ENCODE measurements around the gene DNTT.

Gene DNTT

GRCh38 chr10:96304230-96304629 is at the start of gene DNTT:
TSS of gene DNTT (plus strand) at chr10:96304434. CDS start at chr10:96304498, 64 bp downstream.
- no peak for DNase-seq
- no peak for TF ChIP-seq POLR2A (IDR thresholded peaks at IDR 0.05; ENCODE audit: low read length)
- no peak for TF ChIP-seq GATA1 (IDR thresholded peaks at IDR 0.05; ENCODE audit: low read depth, low read length)

- no peak for DNase-seq
- TF ChIP-seq POLR2A (IDR thresholded peaks at IDR 0.05; ENCODE audit: low read length) (no peak), GATA1 (IDR thresholded peaks at IDR 0.05; ENCODE audit: low read depth, low read length) (no peak)
These were observed 49.3 kb upstream of the DNTT start for GRCh38 chr10:96254976-96255375.

DNA sequence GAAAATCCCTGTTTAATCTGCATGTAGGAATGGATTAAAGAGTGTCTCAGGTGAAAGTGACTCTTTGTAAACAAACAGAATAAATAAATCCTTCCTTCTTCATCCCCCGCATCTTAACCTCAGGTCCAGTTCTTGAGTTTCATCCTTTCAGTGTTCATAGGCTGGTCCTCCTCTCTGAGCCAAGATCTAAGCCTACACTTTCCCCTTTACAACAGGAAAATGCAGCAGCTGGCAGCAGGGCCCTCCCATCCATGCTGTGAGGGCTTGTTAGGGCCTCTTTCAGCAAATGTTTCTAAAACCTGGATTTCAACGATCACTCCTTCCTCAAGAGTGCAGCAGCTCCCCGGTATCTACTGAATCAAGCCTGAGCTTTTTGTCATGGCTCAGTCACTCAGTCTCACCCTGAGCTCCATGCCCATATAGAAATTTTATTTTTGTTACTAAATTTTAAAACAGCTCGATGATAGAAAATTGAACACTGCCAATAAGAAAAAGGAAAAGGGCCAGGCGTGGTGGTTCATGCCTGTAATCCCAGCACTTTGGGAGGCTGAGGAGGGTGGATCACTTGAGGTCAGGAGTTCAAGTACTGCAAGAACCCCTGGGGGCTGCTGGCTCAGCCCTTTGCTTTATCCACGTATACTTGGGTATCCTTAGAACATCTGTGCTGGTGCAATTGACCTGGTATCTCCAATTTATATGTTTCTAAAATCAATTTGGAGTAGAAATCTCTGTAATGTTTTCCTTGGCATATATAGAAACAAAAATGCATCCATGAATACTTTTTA is 48.5 kb upstream of the DNTT start:
- no peak for DNase-seq
- TF ChIP-seq POLR2A (IDR thresholded peaks at IDR 0.05; ENCODE audit: low read length) (no peak), GATA1 (IDR thresholded peaks at IDR 0.05; ENCODE audit: low read depth, low read length) (no peak)

DNA sequence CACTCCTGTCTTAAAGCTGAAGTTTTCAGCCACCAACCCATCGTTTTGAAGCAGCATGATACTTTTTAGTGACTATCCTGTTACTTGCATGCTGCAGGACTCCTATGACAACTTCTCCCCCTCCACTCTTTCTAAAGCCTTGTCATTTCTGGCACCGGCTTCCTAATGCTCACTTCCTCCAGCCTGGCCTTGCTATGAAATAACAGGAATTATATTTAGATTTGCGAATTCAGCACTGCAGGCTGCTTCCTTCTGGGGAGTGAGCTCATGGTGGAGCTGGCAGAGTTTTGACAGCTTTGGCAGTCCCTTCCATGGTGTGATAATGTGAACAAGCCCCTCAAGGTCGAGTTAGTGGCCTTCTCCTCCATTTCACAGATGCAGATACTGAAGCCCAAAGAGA is 46.3 kb upstream of the DNTT start:
- TF ChIP-seq GATA1 (IDR thresholded peaks at IDR 0.05; ENCODE audit: low read depth, low read length), result no peak
- no peak for TF ChIP-seq POLR2A (IDR thresholded peaks at IDR 0.05; ENCODE audit: low read length)
- DNase-seq, result no peak

DNA sequence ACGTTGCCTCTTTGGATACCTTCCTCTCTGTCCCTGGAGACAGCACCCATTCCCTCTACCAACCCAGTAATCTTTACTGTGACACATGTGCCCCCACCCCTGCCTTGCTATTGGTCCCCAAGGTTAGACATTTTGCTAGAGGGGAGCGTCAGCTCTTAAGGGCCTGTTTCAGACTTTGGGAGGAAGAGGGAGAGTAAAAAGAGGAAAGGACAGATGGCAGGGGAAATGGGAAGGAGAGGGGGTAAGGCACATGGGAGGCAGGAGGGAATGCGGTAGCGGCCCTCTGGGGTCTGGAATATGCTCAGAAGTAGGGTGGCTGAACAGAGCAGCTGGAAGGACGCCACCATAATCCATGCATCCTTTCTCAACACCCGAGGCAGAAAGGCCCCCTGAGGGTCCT is 45.1 kb upstream of the DNTT start:
- no peak for DNase-seq
- TF ChIP-seq GATA1 (IDR thresholded peaks at IDR 0.05; ENCODE audit: low read depth, low read length) (no peak), POLR2A (IDR thresholded peaks at IDR 0.05; ENCODE audit: low read length) (no peak)

DNA sequence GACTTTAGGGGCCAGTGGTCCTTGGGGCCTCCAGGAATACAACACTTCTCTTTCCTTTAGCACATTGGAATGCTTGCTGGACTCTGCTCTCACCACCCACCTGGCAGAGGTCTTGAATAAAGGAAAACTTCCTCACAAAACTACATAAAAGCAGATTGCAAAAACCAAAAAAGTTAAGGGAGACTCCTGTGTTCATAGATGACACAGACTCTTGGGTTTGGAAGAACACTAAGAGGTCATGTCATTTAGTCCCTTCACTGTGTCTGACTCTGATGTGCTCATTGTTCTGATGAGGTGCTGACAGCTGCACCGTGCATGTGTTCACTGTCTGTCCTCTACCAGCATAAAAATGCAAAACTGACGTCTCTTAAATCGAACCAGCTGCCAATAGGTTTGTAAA is 44.2 kb upstream of the DNTT start:
- DNase-seq, result no peak
- TF ChIP-seq POLR2A (IDR thresholded peaks at IDR 0.05; ENCODE audit: low read length) (no peak), GATA1 (IDR thresholded peaks at IDR 0.05; ENCODE audit: low read depth, low read length) (no peak)

DNA sequence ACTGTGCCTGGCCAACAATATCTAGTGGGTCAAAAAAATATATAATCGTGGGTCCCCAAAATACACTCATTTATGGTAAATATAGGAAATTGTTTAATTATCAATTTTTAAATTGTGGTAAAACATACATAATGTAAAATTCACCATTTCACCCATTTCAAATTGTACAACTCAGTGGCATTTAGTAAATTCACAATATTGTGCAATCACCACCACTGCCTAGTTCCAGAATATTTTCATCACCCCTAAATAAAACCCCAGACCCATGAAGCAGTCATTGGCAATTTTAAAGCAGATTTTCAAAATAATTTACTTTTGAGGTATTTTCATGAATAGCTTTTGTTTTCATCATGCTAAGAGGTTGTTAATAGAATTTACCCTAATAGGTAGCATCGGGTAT is 43.1 kb upstream of the DNTT start:
- TF ChIP-seq GATA1 (IDR thresholded peaks at IDR 0.05; ENCODE audit: low read depth, low read length), result no peak
- no peak for TF ChIP-seq POLR2A (IDR thresholded peaks at IDR 0.05; ENCODE audit: low read length)
- no peak for DNase-seq

DNA sequence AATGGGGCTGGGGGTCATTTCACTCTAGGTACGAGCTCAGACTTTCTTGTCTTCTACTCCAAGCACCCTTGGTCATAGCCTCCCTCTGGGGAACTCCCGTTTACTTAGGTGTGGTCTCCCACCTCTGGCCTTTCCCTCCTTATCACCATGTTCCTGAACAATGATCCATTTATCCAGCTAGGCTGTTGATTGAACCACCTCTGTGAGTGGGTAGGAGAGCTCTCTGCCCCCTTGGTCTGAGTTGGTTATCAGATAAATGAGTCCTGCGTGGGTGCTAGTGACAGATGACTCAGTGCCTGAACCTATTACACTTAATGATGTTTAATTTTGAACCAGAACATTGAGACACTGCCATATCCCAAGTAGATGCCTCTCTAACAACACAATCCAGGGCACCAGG is 42.3 kb upstream of the DNTT start:
- no peak for TF ChIP-seq POLR2A (IDR thresholded peaks at IDR 0.05; ENCODE audit: low read length)
- no peak for TF ChIP-seq GATA1 (IDR thresholded peaks at IDR 0.05; ENCODE audit: low read depth, low read length)
- DNase-seq, result no peak

- TF ChIP-seq POLR2A (IDR thresholded peaks at IDR 0.05; ENCODE audit: low read length) (no peak), GATA1 (IDR thresholded peaks at IDR 0.05; ENCODE audit: low read depth, low read length) (no peak)
- no peak for DNase-seq
These were observed 41.1 kb upstream of the DNTT start for GRCh38 chr10:96263176-96263575.

DNA sequence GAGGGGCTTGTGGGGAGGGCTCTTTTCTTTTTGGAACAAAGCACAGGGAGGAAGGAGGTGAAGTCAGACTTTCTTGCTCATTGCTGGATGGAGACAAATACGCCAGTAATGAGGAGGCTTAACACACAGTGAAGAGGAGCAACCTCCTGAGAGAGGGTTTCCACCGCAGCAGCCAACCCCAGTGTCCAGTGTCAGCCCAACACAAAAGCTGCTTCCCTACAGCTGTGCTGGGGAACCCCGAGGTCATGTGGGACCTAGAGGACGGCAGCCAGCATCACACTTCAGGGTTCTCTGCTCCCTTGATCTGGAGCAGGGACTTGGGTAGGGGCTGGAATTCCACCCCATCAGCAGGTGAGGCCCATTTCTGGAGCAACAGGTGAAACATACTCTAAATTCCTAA is 40.6 kb upstream of the DNTT start:
- no peak for TF ChIP-seq POLR2A (IDR thresholded peaks at IDR 0.05; ENCODE audit: low read length)
- no peak for TF ChIP-seq GATA1 (IDR thresholded peaks at IDR 0.05; ENCODE audit: low read depth, low read length)

GRCh38 chr10:96264938-96265337 is 39.3 kb upstream of the DNTT start:
- DNase-seq, result no peak
- no peak for TF ChIP-seq GATA1 (IDR thresholded peaks at IDR 0.05; ENCODE audit: low read depth, low read length)
- TF ChIP-seq POLR2A (IDR thresholded peaks at IDR 0.05; ENCODE audit: low read length), result no peak

More for the DNA sequence above, 40.6 kb upstream of the DNTT start:
- DNase-seq, result no peak

- no peak for DNase-seq
- TF ChIP-seq POLR2A (IDR thresholded peaks at IDR 0.05; ENCODE audit: low read length) (no peak), GATA1 (IDR thresholded peaks at IDR 0.05; ENCODE audit: low read depth, low read length) (no peak)
These were observed 38.0 kb upstream of the DNTT start for GRCh38 chr10:96266118-96266770.

- no peak for DNase-seq
- TF ChIP-seq GATA1 (IDR thresholded peaks at IDR 0.05; ENCODE audit: low read depth, low read length), result no peak
- no peak for TF ChIP-seq POLR2A (IDR thresholded peaks at IDR 0.05; ENCODE audit: low read length)
These were observed 37.0 kb upstream of the DNTT start for GRCh38 chr10:96267234-96267705.

GRCh38 chr10:96268341-96268909 is 35.8 kb upstream of the DNTT start:
- TF ChIP-seq GATA1 (IDR thresholded peaks at IDR 0.05; ENCODE audit: low read depth, low read length) (no peak), POLR2A (IDR thresholded peaks at IDR 0.05; ENCODE audit: low read length) (no peak)
- no peak for DNase-seq
